Neural progenitor cell (in vitro differentiated cells): Measurements from ENCODE around the gene IQCK. TPM values are rescaled to one million over a fixed set of nuclear protein-coding genes. Genes with fewer than 3 reads are reported as not detected.

Source experiments
- DNase-seq: peaks from one replicate; pipeline ENCODE4 v3.0.0-alpha.2; 2016; ENCODE audit warnings: low spot score
- H2AFZ ChIP-seq: fragments of 200-600 bp; sonication (generic); replicated peaks from 2 replicates; pipeline ENCODE4 v1.6.1; 2016; ENCODE audit warnings: antibody characterized with exemption
- H3F3A ChIP-seq: fragments of 200-600 bp; sonication (generic); 2 replicates; pipeline ENCODE4 v1.6.1; 2016; ENCODE audit warnings: antibody characterized with exemption, low read depth
- H3K27ac ChIP-seq: fragments of 200-600 bp; sonication (generic); 2 replicates; pipeline ENCODE4 v1.5.1; 2016; ENCODE audit warnings: mild to moderate bottlenecking
- H3K27me3 ChIP-seq: fragments of 200-600 bp; sonication (generic); 2 replicates; pipeline ENCODE4 v1.6.1; 2016; ENCODE audit warnings: mild to moderate bottlenecking, moderate library complexity
- H3K36me3 ChIP-seq: fragments of 200-600 bp; sonication (generic); 2 replicates; pipeline ENCODE4 v1.5.1; 2016
- H3K4me1 ChIP-seq: fragments of 200-600 bp; sonication (generic); 2 replicates; pipeline ENCODE4 v1.6.1; 2016; ENCODE audit warnings: mixed run types
- H3K4me2 ChIP-seq: fragments of 200-600 bp; sonication (generic); 2 replicates; pipeline ENCODE4 v1.6.1; 2016
- H3K4me3 ChIP-seq: fragments of 200-600 bp; sonication (generic); 2 replicates; pipeline ENCODE4 v1.5.1; 2016
- H3K79me2 ChIP-seq: fragments of 200-600 bp; sonication (generic); 2 replicates; pipeline ENCODE4 v1.6.1; 2016; ENCODE audit warnings: low read depth
- H3K9ac ChIP-seq: fragments of 200-600 bp; sonication (generic); 2 replicates; pipeline ENCODE4 v1.6.1; 2016
- H3K9me3 ChIP-seq: fragments of 200-600 bp; sonication (generic); 2 replicates; pipeline ENCODE4 v1.5.1; 2016; ENCODE audit warnings: low read depth
- H4K20me1 ChIP-seq: fragments of 200-600 bp; sonication (generic); 2 replicates; pipeline ENCODE4 v1.6.1; 2016; ENCODE audit warnings: low read depth
- H3K27ac Mint-ChIP-seq: 3 replicates; pipeline ENCODE4 v1.8.0; 2021; ENCODE audit warnings: mixed read lengths
- H3K27me3 Mint-ChIP-seq: 2 replicates; pipeline ENCODE4 v1.8.0; 2022; ENCODE audit warnings: low read depth, mild to moderate bottlenecking, inconsistent platforms, moderate library complexity, mixed read lengths; ENCODE audit not compliant: insufficient read depth
- H3K36me3 Mint-ChIP-seq: 3 replicates; pipeline ENCODE4 v1.8.0; 2021; ENCODE audit warnings: mixed read lengths
- H3K4me1 Mint-ChIP-seq: 3 replicates; pipeline ENCODE4 v1.8.0; 2021; ENCODE audit warnings: mixed read lengths
- H3K4me3 Mint-ChIP-seq: 3 replicates; pipeline ENCODE4 v1.8.0; 2021; ENCODE audit warnings: mild to moderate bottlenecking, moderate library complexity, mixed read lengths
- H3K9me3 Mint-ChIP-seq: 3 replicates; pipeline ENCODE4 v1.8.0; 2020; ENCODE audit warnings: mixed read lengths
- EZH2 ChIP-seq: fragments of 200-600 bp; sonication (generic); IDR thresholded peaks from 2 replicates; pipeline ENCODE4 v1.6.1; 2017; ENCODE audit warnings: antibody characterized with exemption, mild to moderate bottlenecking, moderate library complexity
- EZH2phosphoT487 ChIP-seq: fragments of 200-600 bp; sonication (generic); IDR thresholded peaks from 2 replicates; pipeline ENCODE4 v1.6.1; 2017; ENCODE audit warnings: antibody characterized with exemption
- total RNA-seq: library from RNA; depleted of rRNA; stranded (reverse); fragments of >200 nt; gene quantifications from 2 replicates; pipeline ENCODE4 v1.2.3, GENCODE V29; 2015; ENCODE audit warnings: low replicate concordance
- TF ChIP-seq, protein P1 (sequence below): fragments of 200-600 bp; sonication (generic); IDR thresholded peaks from 2 replicates; pipeline ENCODE4 v1.5.1; 2017; ENCODE audit warnings: antibody characterized with exemption, mild to moderate bottlenecking

IQCK gene
- total RNA-seq, 1 donor from 2014 or later: 22.1 TPM

DNA sequence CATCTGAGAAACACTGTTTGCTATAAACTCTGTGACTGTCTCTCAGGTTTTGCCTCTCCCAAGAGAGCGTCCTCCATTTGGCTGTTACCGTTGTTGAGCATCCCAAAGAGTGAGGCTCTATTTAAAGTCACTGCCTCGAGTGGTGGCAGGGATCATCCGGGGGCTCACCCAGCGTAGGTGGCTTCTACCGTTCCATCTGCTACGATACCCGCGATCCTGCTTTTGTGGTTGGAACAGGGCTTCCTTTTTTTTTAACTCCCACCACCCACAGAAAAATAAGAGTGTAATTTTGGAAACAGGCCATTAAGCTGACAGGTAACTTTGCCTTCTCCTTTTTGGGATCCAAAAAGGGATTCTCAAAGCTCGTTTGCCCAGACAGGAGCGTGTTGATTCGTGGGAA, 36.4 kb upstream of the IQCK start:
- Histone ChIP-seq H3K27ac (no peak overlapping the region), H3K27me3 (no peaks in the 10 kb centered on the region), H4K20me1 (no peaks in the 10 kb centered on the region), H3K9ac (no peak overlapping the region), H3F3A (peaks cover 3% of the 10 kb centered on the region), H3K4me3 (no peak overlapping the region), H3K36me3 (peaks cover 4% of the 10 kb centered on the region), H3K4me1 (no peaks in the 10 kb centered on the region), H3K79me2 (no peaks in the 10 kb centered on the region), H2AFZ (no peak overlapping the region), H3K4me2 (no peak overlapping the region), H3K9me3 (no peaks in the 10 kb centered on the region)
- Mint-ChIP-seq H3K9me3 (peaks cover 4% of the 10 kb centered on the region), H3K4me3 (no peak overlapping the region), H3K4me1 (peaks cover 8% of the 10 kb centered on the region), H3K27ac (no peak overlapping the region), H3K27me3 (peaks cover 3% of the 10 kb centered on the region), H3K36me3 (peaks cover 33% of the 10 kb centered on the region)
- TF ChIP-seq EZH2phosphoT487: no peak
- no peak for TF ChIP-seq EZH2
- TF ChIP-seq, protein P1, sequence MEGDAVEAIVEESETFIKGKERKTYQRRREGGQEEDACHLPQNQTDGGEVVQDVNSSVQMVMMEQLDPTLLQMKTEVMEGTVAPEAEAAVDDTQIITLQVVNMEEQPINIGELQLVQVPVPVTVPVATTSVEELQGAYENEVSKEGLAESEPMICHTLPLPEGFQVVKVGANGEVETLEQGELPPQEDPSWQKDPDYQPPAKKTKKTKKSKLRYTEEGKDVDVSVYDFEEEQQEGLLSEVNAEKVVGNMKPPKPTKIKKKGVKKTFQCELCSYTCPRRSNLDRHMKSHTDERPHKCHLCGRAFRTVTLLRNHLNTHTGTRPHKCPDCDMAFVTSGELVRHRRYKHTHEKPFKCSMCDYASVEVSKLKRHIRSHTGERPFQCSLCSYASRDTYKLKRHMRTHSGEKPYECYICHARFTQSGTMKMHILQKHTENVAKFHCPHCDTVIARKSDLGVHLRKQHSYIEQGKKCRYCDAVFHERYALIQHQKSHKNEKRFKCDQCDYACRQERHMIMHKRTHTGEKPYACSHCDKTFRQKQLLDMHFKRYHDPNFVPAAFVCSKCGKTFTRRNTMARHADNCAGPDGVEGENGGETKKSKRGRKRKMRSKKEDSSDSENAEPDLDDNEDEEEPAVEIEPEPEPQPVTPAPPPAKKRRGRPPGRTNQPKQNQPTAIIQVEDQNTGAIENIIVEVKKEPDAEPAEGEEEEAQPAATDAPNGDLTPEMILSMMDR: no peak
- no peak for DNase-seq

GRCh38 chr16:19683453-19684236, 34.4 kb upstream of the IQCK start:
- no peaks in the 10 kb centered on the region for H3K79me2 ChIP-seq
- H3F3A ChIP-seq: peaks cover 13% of the 10 kb centered on the region
- H3K4me1 ChIP-seq: peaks cover 9% of the 10 kb centered on the region
- H2AFZ ChIP-seq: no peak overlapping the region
- H3K36me3 Mint-ChIP-seq: peaks cover 38% of the 10 kb centered on the region
- peaks cover 3% of the 10 kb centered on the region for H3K27me3 Mint-ChIP-seq
- H3K36me3 ChIP-seq: peaks cover 4% of the 10 kb centered on the region
- no peak overlapping the region for H3K4me3 Mint-ChIP-seq
- H3K27ac ChIP-seq: no peak overlapping the region
- no peak for DNase-seq
- H4K20me1 ChIP-seq: peaks cover 8% of the 10 kb centered on the region
- no peaks in the 10 kb centered on the region for H3K9me3 ChIP-seq
- H3K9me3 Mint-ChIP-seq: peaks cover 4% of the 10 kb centered on the region
- peaks cover 19% of the 10 kb centered on the region for H3K4me1 Mint-ChIP-seq
- H3K27me3 ChIP-seq: no peaks in the 10 kb centered on the region
- no peak overlapping the region for H3K27ac Mint-ChIP-seq
- no peak overlapping the region for H3K9ac ChIP-seq
- TF ChIP-seq EZH2: no peak
- TF ChIP-seq, protein P1: no peak
- TF ChIP-seq EZH2phosphoT487: no peak
- H3K4me3 ChIP-seq: no peak overlapping the region
- no peak overlapping the region for H3K4me2 ChIP-seq

DNA sequence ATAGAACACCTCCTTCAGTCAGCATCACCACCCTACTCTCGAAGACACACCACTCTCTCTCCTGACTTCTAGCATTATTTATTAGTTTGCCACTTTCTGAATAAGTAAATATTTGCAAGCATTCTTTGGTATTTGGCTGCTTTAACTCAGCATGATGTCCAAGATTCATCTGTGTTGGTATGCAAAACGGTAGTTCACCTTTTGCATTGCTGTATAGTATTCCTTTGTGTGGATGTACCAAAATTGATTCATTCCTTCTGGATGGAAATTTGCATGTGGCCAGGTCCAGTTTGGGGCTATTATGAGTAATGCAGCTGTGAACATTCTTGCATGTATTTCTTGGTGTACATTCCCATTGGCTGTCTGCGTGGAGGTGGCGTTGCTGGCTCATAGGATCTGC, 32.9 kb upstream of the IQCK start:
- Histone ChIP-seq H3K27ac (no peak overlapping the region), H3K4me3 (no peak overlapping the region), H3K79me2 (no peaks in the 10 kb centered on the region), H3K9ac (no peak overlapping the region), H3F3A (peaks cover 13% of the 10 kb centered on the region), H3K36me3 (peaks cover 4% of the 10 kb centered on the region), H2AFZ (no peak overlapping the region), H3K9me3 (no peaks in the 10 kb centered on the region), H3K27me3 (no peaks in the 10 kb centered on the region), H3K4me1 (peaks cover 9% of the 10 kb centered on the region), H3K4me2 (no peak overlapping the region), H4K20me1 (peaks cover 8% of the 10 kb centered on the region)
- no peak for TF ChIP-seq EZH2
- no peak for TF ChIP-seq EZH2phosphoT487
- TF ChIP-seq, protein P1: no peak
- peaks cover 39% of the 10 kb centered on the region for H3K36me3 Mint-ChIP-seq
- peaks cover 19% of the 10 kb centered on the region for H3K4me1 Mint-ChIP-seq
- peaks cover 4% of the 10 kb centered on the region for H3K9me3 Mint-ChIP-seq
- no peak for DNase-seq
- H3K27ac Mint-ChIP-seq: no peak overlapping the region
- peaks cover 3% of the 10 kb centered on the region for H3K27me3 Mint-ChIP-seq
- H3K4me3 Mint-ChIP-seq: no peak overlapping the region
